Measurements from ENCODE around the gene DARS2.
"Not testable (repeated sequence)": the region's sequence is repeated elsewhere in the genome, so short reads cannot be mapped to it uniquely, and the experiment has no call there.

The DARS2 gene

DNA sequence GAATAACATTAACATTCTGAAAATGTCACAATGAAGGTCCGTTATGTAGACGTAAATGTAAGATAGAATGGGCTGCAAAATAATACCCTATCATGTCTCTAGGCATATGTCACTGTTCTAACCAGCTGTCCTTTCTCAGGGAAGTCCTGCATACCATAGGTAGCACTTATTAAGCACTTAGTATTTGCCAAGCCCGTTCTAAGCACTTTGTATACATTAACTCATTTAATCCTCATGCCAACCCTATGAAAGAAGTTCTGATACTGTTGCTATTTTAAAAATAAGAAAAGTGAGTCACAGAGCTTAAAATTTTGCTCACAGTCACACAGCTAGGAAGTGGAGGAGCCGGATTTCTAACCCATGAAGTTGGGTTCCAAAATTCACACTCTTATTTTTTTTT, 27.6 kb downstream of the DARS2 start:
- TF ChIP-seq, protein P1, sequence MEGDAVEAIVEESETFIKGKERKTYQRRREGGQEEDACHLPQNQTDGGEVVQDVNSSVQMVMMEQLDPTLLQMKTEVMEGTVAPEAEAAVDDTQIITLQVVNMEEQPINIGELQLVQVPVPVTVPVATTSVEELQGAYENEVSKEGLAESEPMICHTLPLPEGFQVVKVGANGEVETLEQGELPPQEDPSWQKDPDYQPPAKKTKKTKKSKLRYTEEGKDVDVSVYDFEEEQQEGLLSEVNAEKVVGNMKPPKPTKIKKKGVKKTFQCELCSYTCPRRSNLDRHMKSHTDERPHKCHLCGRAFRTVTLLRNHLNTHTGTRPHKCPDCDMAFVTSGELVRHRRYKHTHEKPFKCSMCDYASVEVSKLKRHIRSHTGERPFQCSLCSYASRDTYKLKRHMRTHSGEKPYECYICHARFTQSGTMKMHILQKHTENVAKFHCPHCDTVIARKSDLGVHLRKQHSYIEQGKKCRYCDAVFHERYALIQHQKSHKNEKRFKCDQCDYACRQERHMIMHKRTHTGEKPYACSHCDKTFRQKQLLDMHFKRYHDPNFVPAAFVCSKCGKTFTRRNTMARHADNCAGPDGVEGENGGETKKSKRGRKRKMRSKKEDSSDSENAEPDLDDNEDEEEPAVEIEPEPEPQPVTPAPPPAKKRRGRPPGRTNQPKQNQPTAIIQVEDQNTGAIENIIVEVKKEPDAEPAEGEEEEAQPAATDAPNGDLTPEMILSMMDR (IDR thresholded peaks at IDR 0.05; ENCODE audit: low read depth, low read length, missing control alignments) = no peak
- H3K4me3 ChIP-seq (replicated peaks; ENCODE audit: low read depth, low read length) = no peak overlapping the region
- DNase-seq (ENCODE audit: extremely low read depth, low read depth) = no peak

DNA sequence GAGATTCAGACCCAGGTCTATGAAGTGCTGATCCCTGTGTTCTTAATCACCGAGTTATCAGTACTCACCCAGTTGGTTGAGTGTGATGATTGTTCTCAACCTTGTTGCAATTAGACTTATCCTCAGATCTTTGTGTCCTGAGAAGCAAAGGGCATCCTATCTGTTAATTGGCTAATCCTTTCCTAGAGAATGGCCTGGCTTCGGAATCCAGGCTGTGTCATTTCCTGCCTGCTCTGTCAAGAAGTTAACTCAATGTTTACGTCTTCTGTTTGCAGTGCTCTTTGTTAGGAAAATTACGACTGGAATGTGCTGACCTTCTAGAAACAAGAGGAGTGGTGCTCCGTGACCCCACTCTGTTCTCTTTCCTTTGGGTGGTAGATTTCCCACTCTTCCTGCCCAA, 28.6 kb downstream of the DARS2 start:
- no peak overlapping the region for H3K4me3 ChIP-seq (replicated peaks; ENCODE audit: low read depth, low read length)
- DNase-seq (ENCODE audit: extremely low read depth, low read depth) = no peak
- TF ChIP-seq, protein P1 (IDR thresholded peaks at IDR 0.05; ENCODE audit: low read depth, low read length, missing control alignments) = no peak

DNA sequence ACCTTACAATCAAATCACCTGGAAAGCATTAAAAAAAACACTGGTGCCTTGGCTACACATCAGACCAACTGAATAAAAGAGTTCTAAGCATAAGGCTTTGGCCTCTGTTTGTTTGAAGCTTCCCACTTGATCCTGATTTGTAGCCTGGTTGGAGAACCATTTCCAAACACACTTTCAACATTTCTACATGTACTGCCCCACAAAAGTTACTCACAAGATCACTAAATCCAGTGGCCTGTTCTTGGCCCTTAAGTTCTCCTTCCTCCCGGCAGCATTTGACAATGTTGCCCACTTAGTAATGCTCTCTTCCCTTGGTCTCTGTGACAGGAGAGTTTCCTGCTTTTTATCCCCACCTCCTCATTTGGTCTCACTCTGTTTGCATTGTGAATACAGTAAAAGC, 31.5 kb downstream of the DARS2 start:
- TF ChIP-seq, protein P1 (IDR thresholded peaks at IDR 0.05; ENCODE audit: low read depth, low read length, missing control alignments) = no peak
- H3K4me3 ChIP-seq (replicated peaks; ENCODE audit: low read depth, low read length) = no peak overlapping the region
- no peak for DNase-seq (ENCODE audit: extremely low read depth, low read depth)

DNA sequence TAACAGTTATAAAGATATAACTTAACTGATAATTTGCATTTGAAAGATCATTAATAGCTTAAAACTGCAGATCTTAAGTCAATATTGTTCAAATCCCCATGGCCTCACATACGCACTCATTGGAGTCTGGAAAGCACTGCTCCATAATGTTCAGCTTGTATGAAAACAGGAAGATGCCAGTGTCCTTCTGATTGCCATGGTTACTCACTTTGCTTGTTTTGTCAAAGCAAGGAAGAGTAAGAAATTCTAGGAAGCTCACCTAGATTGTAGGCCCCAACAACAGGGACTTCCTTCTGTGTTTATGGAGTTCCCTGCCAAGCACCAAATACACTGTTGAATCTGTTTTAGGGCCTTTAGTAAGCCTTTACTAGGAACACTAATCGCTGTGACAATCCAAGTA, 32.4 kb downstream of the DARS2 start:
- H3K4me3 ChIP-seq (replicated peaks; ENCODE audit: low read depth, low read length) = no peak overlapping the region
- TF ChIP-seq, protein P1 (IDR thresholded peaks at IDR 0.05; ENCODE audit: low read depth, low read length, missing control alignments) = no peak
- no peak for DNase-seq (ENCODE audit: extremely low read depth, low read depth)

DNA sequence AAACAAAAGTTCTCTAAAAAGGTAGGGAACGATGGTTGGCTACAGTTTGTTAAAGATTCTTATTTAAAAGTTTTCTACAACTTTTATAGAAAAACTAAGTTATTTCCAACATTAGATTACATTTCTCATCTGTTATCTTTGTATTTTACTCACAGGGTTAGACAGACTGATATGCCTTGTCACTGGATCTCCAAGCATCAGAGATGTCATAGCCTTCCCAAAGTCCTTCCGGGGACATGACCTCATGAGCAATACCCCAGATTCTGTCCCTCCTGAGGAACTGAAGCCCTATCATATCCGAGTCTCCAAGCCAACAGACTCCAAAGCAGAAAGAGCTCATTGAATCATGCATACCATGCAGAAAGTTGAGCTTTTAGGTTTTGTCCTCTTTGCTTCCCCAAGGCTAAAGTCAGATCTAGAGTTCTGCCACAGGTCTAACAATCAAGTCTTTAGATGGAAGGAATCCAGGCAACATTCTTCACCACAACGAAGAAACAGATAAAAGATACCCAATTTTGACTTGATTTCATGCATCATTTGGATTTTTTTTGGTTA, 33.0 kb downstream of the DARS2 start:
- TF ChIP-seq, protein P1 (IDR thresholded peaks at IDR 0.05; ENCODE audit: low read depth, low read length, missing control alignments) = no peak
- no peak for DNase-seq (ENCODE audit: extremely low read depth, low read depth)
- no peak overlapping the region for H3K4me3 ChIP-seq (replicated peaks; ENCODE audit: low read depth, low read length)

DNA sequence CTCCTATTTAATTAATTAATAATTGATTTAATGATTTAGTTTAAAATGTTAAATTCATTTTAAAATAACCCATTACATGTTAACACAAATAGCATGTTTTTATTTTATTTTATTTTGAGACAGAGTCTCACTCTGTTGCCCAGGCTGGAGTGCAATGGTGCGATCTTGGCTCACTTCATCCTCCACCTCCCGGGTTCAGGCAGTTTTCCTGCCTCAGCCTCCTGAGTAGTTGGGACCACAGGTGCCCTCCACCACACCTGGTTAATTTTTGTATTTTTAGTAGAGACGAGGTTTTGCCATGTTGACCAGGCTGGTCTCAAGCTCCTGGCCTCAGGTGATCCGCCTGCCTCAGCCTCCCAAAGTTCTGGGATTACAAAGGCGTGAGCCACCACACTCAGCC, 35.1 kb downstream of the DARS2 start:
- DNase-seq (ENCODE audit: extremely low read depth, low read depth); H3K4me3 ChIP-seq (replicated peaks; ENCODE audit: low read depth, low read length): not testable (repeated sequence)

DNA sequence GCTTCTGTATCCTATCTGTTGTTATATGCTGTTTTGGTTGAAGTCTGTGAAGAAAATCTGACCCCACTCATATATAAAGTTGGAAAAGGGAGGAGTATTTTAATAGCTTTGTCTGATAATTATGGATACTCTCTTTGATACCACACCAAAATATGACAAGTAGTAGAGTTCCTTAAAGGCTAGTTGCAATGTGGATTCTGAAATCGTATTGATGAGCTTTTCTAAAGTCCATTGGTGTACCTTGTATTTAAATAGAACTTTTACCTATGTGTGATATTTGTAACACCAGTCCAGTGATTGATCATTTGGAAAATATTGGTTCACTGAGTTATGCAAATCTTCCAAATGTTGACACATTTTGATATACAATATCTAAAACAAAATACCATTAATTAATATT, 35.6 kb downstream of the DARS2 start:
- no peak overlapping the region for H3K4me3 ChIP-seq (replicated peaks; ENCODE audit: low read depth, low read length)
- TF ChIP-seq, protein P1 (IDR thresholded peaks at IDR 0.05; ENCODE audit: low read depth, low read length, missing control alignments) = no peak
- no peak for DNase-seq (ENCODE audit: extremely low read depth, low read depth)
